GM19239 (cell line): Measurements from ENCODE around the gene ZNF783.

ENCODE experiments used
- DNase-seq: peaks from one replicate; pipeline ENCODE4 v3.0.0; 2011; ENCODE audit warnings: low spot score; ENCODE audit not compliant: insufficient read length
- FAIRE-seq: peaks from 2 replicates; lab custom pipeline; 2011; peaks lifted over from hg19 to GRCh38; lab: Jason Lieb, UNC

Gene ZNF783

GRCh38 chr7:149280151-149280550 lies 18.2 kb downstream of the ZNF783 start:
- no peak for DNase-seq

GRCh38 chr7:149280661-149281507 lies 18.9 kb downstream of the ZNF783 start:
- no peak for FAIRE-seq
- DNase-seq: no peak

More at GRCh38 chr7:149280151-149280550, 18.2 kb downstream of the ZNF783 start:
- no peak for FAIRE-seq

- FAIRE-seq: no peak
- no peak for DNase-seq
These were observed 19.7 kb downstream of the ZNF783 start for GRCh38 chr7:149281508-149282330.

GRCh38 chr7:149282331-149282655 lies 20.3 kb downstream of the ZNF783 start:
- FAIRE-seq (no peak), DNase-seq (no peak)

GRCh38 chr7:149283321-149283720 lies 21.3 kb downstream of the ZNF783 start:
- FAIRE-seq: no peak
- no peak for DNase-seq

DNA sequence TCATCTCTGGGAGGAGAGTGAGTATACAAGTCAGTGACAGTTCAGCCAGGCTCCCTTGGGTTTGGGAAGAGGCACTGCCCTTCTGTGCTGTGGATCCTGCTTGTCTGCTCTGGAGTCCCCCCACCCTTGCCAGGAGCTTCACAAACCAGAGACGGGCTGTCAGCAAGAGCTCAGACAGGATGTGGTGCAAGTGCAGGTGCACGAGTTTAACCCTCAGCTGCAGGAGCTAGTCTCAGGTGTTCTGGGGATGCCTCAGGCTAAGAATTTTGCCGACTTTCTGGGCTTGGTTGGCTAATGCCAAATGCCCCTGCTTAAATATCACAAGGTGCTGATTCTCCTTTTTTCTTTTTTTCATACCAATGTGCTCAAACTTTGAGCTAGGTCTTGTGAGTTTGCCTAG lies 22.3 kb downstream of the ZNF783 start:
- DNase-seq (peak; percentile 44), FAIRE-seq (peak; percentile 31)

DNA sequence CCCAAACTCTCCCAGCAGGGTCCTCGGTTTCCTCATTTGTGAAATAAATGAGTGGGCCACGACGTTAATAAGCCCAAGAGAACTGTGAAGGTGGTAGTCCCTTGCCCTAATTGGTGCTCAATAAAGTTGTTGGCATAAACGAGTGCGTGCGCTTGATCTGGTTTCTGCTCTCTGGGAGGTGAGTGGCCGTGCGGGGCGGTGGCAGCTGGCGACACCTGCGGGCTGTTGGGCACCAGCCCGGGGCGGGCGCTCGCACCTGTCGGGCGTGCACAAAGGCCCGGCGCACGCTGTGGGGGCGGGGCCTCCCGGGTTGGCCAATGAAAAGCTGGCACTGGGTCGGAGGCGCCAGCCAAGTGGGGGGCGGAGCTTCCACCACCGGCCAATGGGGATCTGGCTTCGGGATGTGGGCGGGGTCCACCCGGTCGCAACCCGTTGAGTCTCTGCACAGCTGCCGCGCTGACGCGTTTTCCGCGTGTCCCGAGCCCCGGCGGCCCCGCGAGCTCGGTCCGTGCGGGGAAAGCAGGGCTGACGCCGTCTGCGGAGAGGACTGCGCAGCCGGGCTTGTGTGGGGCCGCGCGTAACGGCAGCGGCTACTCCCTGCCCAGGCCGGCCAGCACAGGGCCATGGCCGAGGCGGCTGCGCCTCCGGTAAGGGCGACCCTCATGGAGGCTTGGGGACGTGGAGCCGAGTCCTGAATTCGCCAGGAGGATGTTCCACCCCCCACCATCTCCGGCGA lies 23.0 kb downstream of the ZNF783 start:
- DNase-seq: peak; percentile 99
- FAIRE-seq: peak; percentile 82

GRCh38 chr7:149285603-149286002 lies 23.6 kb downstream of the ZNF783 start:
- FAIRE-seq (no peak), DNase-seq (no peak)

GRCh38 chr7:149286811-149287400 lies 24.9 kb downstream of the ZNF783 start:
- FAIRE-seq (no peak), DNase-seq (no peak)

DNA sequence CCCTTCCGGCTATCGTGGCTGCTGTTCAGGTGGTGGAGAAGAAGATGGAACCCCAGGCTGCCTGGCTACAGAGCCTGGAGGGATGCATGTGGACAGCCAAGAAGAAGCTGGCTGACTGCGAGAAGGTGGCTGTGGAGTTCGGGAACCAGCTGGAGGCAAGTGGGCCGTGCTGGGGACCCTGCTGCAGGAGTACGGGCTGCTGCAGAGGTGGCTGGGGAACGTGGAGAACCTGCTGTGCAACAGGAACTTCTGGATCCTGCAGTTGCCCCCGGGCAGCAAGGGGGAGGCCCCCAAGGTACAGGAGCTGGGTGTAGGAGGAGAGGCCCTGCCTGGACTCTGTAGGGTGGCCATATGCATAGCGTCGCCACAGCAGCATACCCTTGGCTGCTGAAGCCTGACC lies 25.6 kb downstream of the ZNF783 start:
- FAIRE-seq (no peak), DNase-seq (no peak)

DNA sequence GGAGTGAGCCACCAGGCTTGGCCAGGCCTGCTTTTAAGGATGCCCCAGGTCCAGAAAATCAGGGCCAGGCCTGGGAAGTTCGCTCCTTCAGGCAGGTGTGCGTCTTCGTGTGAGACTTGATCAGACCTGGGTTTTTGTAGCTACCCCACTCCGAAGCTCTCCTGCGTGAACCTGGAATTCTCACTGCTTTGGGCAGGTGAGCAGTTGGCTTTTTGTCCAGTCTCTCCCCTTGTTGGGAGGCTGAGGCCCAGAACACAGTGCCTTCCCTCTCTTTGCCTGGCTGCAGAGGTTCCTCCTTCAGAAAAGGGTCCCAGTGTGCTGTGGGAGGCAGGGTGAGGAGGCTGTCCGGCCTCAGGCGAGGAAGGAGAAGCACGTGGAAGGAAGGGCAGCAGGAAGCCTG lies 27.3 kb downstream of the ZNF783 start:
- FAIRE-seq (no peak), DNase-seq (no peak)

DNA sequence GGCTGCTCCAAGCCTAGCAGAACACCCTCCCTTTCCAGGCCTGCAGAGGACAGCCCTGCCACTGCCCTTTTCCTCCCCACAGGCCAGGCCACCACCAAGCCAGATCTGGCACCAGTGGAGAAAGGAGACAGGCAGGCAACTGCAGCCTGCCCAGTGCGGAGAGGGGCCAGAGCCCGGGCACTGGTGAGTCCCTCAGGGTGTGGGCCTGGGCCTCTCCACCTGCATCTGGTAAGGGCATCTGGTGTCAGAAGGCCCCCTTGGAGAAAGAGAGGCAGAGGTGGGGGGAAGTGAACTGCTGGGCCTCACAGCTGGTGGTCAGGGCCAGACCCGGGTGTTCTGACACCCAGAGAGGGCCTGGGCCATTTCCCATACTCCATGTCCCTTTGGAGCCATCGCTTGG lies 27.9 kb downstream of the ZNF783 start:
- FAIRE-seq (no peak), DNase-seq (no peak)

GRCh38 chr7:149291036-149291780 lies 29.2 kb downstream of the ZNF783 start:
- FAIRE-seq (no peak), DNase-seq (no peak)

GRCh38 chr7:149291781-149292461 lies 29.9 kb downstream of the ZNF783 start:
- DNase-seq: no peak
- no peak for FAIRE-seq

GRCh38 chr7:149292462-149292823 lies 30.4 kb downstream of the ZNF783 start:
- no peak for DNase-seq
- FAIRE-seq: no peak

DNA sequence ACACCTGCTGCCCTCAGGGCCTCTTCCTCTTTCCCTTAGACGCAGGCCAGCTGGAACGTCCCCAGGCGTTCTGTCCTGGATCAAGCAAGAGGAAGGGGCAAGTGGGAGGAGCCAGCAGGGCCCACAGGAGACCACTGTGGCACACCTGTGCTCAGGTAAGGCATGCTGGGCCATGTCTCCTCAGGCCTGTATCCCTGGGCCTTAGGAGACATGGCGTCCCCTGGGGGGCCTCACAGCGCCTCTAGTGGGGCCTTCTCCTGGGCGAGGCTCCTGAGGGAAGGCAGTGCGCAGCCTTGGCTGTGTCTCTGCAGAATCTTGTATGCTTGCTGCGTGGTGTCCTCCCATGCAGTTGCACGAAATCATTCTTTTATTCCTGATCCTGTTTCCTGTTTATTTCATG lies 31.3 kb downstream of the ZNF783 start:
- FAIRE-seq: no peak

DNA sequence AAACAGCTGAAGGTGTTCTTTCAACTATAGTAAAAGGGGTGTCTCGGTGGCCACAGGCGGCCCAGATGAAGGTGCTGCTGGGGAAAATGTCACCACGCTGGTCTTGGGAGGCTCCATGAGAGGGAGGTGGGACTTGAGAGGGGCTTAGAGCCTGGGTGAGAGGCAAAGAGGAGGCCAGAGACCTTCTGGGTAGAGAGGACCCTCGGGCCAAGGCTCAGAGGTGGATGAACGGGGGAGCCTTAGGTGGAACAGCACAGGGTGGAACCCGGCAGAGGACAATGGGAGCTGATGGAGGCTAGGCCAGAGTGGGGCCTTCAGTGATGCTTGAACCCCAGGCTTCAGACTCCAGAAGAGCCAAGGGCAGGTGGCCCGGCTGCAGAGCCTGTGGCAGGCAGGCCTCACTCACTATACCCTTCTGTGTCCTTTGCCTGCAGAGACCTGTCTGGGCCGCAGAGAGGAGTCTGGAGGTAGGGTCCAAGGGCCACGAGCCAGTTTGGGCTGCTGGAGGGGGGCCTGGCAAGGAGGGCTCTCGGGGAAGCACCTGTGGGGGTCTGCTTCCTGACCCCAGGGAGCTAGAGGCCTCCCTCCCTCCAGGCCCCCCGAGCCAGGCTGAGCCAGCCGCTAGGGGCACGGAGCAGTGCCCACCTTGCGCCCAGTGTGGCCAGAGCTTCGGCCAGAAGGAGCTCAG lies 32.1 kb downstream of the ZNF783 start:
- no peak for FAIRE-seq
- no peak for DNase-seq

More for the DNA sequence above, 31.3 kb downstream of the ZNF783 start:
- no peak for DNase-seq

DNA sequence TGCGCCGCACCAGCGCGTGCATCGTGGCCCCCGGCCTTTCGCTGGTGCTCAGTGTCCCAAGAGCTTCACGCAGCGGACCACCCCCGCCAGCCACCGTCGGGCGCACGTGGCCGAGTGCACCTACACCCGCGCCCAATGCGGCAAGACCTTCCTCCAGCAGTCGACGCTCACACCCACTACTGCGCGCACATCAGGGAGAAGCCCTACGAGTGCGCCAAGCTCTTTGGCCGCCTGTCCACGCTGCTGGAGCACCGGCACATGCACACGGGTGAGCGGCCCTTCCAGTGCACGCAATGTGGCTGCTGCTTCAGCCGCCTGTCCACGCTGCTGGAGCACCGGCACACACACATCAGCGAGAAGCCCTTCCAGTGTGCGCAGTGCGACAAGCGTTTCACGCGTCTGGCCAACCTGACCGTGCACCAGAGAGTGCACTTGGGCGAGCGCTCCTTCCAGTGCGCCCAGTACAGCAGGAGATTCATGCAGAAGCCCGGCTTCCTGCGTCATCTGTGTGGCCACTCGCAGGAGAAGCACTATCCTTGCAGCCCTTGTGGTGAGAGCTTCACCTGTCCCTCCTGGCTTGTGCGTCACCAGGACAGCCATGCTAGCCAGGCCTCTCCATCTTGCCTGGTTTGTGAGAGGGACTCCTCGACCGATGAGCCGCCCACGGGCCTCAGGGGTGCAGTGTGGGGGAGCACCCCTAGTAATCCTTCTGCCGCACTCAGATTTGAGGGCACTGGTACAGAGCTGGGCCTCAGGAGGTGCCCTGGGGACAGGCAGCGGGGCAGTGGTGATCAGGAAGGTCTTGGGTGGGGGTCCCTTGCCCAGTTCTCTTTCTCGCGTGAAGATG lies 32.9 kb downstream of the ZNF783 start:
- DNase-seq (no peak), FAIRE-seq (no peak)
